Measurements from ENCODE around the gene REG3A.

The REG3A gene

DNA sequence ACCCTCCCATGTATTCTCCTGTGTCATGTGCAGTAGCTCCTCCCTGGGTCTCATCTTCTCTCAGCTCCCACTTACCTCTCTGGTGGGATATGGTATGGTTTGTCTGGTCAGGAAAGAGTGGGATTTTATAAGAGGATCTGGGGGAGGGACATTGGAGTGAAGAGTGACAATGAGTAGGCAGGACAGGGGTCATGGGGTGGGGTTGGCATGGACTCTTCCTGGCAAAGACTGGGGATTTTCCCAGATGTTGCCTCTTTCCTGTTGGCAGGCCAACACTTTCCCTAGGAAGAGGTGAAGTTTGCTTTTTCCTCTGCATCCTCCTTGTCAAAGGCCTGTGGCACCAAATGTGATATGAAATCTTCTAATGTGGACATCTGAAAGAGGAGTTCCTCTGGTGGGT is at the start of gene REG3A:
Gene REG3A, minus strand, starts transcription at position 101 of the 400 bp plus-strand sequence. CDS start 348 bp downstream, outside the sequence.
- DNase-seq (ENCODE audit: low read depth in 2 of 2): no peak

GRCh38 chr2:79200762-79201161 is 41.2 kb upstream of the REG3A start:
- no peak for DNase-seq (ENCODE audit: low read depth in 2 of 2)

GRCh38 chr2:79191816-79192215 is 32.3 kb upstream of the REG3A start:
- DNase-seq (ENCODE audit: low read depth in 2 of 2): no peak

GRCh38 chr2:79191081-79191480 is 31.5 kb upstream of the REG3A start:
- DNase-seq (ENCODE audit: low read depth in 2 of 2): no peak

- DNase-seq (ENCODE audit: low read depth in 2 of 2): no peak
Observed at GRCh38 chr2:79189465-79189864, 29.9 kb upstream of the REG3A start.

GRCh38 chr2:79181617-79182016 is 22.1 kb upstream of the REG3A start:
- DNase-seq (ENCODE audit: low read depth in 2 of 2): no peak

- DNase-seq (ENCODE audit: low read depth in 2 of 2): no peak
Observed at GRCh38 chr2:79180092-79180491, 20.5 kb upstream of the REG3A start.

- no peak for DNase-seq (ENCODE audit: low read depth in 2 of 2)
Observed at GRCh38 chr2:79179036-79179435, 19.5 kb upstream of the REG3A start.

- DNase-seq (ENCODE audit: low read depth in 2 of 2): no peak
Observed at GRCh38 chr2:79178076-79178674, 18.6 kb upstream of the REG3A start.

DNA sequence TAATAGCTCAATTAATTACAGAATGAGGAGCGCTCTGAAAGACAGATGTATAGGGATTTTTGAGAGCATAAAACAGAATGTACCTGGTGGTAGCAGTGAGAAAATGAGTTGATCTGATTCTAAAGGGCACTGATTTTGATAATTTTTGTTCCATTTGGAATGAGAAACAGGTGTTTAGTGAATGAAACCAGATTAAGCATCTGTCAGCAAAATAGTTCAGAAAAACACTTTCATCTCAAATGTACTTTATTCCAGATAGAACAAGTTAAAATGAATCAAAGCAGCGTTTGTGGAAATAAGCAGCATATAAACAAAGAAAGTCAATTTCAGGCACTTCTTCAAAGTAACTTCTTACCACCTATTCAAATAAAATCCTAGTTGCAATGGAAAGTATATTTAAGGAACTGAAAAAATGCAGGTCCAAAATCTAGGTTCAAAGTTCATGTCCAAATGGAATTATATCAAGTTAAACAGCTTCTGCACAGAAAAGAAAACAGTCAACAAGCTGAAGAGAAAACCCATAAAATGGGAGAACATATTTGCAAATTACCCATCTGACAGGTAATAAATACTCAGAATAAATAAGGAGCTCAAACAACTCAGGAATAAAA is 11.9 kb upstream of the REG3A start:
- DNase-seq (ENCODE audit: low read depth in 2 of 2): no peak

DNA sequence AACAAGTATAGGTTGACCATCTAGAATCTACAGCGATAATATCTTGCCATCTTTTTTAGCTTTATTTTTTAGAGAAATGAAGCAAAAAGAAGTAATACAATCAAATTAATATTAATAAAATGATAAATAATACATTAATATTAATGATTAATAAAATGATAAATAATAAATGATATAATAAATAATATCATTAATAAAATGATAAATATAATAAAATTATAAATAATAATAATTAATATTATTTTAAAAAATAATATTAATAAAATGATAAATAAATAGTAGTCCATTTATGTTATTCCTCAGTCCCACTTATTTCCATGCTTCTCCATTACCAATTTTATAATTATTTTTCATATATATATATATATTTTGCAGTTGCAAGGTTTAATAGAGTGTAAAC is 3.2 kb upstream of the REG3A start:
- DNase-seq (ENCODE audit: low read depth in 2 of 2): no peak

DNA sequence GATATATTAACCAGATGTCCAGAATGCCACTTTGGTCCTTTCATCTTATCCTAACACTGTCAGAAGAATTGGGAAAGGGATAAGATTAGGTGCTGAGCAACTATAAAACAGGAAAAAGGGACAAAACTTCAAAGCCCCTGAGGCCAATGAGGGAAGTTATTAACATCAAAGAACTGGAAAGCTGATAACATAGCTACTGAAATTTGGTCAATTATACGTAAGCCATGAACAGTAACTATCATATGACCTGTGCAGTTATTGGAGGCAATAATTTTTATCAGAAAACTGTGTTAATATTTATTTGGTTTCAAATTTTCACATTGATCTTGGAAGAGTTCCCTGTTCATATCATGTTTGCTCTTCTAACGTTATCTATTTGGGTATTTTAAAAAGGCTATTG is 2.6 kb upstream of the REG3A start:
- no peak for DNase-seq (ENCODE audit: low read depth in 2 of 2)

- DNase-seq (ENCODE audit: low read depth in 2 of 2): no peak
Observed at GRCh38 chr2:79159030-79159429, 523 bp downstream of the REG3A start.

GRCh38 chr2:79155826-79156476 is 3.6 kb downstream of the REG3A start:
- DNase-seq (ENCODE audit: low read depth in 2 of 2): no peak

- no peak for DNase-seq (ENCODE audit: low read depth in 2 of 2)
Observed at GRCh38 chr2:79139423-79139822, 20.1 kb downstream of the REG3A start.

- DNase-seq (ENCODE audit: low read depth in 2 of 2): no peak
Observed at GRCh38 chr2:79138385-79138784, 21.2 kb downstream of the REG3A start.

DNA sequence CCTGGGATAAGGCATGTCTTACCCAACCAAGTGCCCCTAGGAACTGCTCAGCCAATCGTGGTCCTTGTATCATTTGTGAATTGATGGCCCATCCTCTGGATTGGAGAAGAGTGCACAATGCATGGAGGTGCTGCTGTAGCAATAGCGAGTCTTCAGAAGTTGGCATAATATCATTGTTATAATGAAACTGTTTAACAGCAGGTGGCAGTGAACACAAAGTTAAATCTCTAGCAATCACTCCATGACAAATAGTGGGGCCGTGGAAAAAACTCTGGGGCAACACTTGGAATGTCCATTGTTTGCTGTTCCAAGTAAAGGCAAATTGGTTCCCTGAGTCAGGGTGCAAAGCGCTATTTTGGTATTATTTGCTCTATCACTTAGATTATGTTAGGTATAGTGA is 27.9 kb downstream of the REG3A start:
- DNase-seq (ENCODE audit: low read depth in 2 of 2): no peak

DNA sequence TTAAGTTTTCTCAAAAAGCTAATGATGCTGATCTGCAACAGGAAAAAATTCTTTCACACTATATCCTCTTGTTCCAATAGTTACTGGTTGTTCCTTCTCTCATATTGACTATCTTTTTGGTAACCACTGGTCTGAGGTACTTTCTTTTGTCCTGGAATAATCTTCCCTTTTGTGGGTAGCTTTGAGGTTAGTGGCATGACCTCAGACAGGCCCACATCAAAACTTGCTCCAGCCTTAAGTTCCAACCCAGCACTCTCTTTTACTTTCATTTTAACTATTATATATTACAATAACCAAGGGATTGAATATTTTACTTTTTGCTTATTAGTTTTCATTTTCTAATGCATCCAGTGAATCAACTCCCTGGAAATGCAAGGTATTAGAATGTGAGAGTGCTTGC is 29.7 kb downstream of the REG3A start:
- DNase-seq (ENCODE audit: low read depth in 2 of 2): no peak

DNA sequence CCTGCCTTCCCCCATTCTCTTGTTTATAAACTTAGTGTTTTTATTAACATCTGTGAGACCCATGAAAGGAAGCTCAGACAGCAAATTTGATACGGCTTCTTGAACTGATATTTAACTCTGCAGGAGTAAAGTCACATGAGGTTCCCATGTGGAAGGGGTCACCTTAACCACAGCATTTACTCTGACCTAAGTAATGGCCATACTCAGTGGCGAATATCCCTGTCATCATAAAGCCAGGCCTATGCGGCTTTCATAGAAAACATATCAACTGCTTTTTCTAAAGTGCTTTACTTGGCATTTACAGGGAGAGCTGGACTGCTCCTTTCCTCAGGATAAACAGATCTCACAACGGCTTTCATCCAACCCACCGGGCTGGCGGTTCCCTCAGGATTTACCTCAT is 30.3 kb downstream of the REG3A start:
- DNase-seq (ENCODE audit: low read depth in 2 of 2): no peak

DNA sequence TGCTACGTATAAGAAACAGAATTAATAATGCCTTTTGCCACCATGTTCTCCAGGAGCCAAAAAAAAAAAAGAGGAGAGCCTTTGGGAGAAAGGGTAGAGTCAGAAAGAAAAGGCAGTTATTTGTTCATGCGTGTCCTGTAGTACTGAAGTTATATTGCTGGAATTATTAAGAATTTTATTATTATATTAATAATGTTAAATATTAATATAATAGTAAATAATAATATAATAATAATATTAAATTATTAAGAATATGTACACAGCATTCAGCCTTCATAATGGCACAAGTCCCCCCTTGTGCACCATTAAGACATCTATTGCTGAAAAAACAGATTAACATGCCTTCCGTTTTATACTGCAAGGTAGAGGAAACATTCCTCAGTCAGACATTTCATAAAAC is 31.1 kb downstream of the REG3A start:
- no peak for DNase-seq (ENCODE audit: low read depth in 2 of 2)

GRCh38 chr2:79125721-79125985 is 33.9 kb downstream of the REG3A start:
- no peak for DNase-seq (ENCODE audit: low read depth in 2 of 2)

DNA sequence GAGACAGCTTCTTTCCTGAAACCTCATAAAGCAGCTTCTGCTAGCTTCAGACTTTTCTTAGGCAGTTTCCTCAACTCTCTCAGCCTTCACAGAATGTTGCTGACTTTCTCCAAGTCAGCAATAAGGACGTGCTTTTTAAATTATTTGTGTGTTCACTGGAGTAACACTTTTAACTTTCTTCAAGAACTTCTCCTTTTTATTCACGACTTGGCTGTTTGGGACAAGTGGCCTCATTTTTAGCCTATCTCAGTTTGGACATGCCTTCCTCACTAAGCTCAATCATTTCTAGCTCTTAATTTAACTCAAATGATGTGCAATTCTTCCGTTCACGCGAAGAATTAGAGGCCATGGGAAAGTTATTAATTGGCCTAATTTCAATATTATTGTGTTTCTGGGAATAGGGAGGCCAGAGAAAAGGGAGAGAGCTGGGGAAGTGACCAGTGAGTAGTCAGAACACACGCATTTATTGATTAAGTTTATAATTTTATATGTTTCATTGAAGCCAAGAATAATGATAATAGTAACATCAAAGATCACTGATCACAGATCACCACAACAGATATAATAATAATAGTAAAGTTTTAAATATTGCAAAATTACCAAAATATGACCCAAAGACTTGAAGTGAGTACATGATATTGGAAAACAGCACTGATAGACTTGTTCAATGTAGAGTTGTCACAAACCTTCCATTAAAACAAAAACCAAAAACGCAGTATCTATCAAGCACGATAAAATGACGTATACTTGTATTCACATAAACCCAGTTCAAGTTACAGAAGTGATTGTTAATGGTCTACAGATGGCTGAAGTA is 34.4 kb downstream of the REG3A start:
- no peak for DNase-seq (ENCODE audit: low read depth in 2 of 2)

- no peak for DNase-seq (ENCODE audit: low read depth in 2 of 2)
Observed at GRCh38 chr2:79122676-79123075, 36.9 kb downstream of the REG3A start.
